Caco-2 (cell line): ENCODE data around the gene DIAPH3. TPM values are rescaled to one million over a fixed set of nuclear protein-coding genes. Genes with fewer than 3 reads are reported as not detected.

Experiments used
- BruUV-seq: library from RNA; stranded (reverse); fragments of 400-500 nt; replicated peaks from 2 replicates; lab custom pipeline; 2021; lab: Mats Ljungman, UMichigan
- CTCF ChIA-PET: fragments of 300-600 bp; sonication (Branson Sonifier 250); formaldehyde crosslinking; loops from one replicate; lab custom pipeline; 2022; ENCODE audit warnings: antibody characterized with exemption; lab: Charles Lee
- POLR2A ChIA-PET: fragments of 300-600 bp; sonication (Branson Sonifier 250); formaldehyde crosslinking; loops from one replicate; lab custom pipeline; 2022; ENCODE audit warnings: antibody characterized with exemption; lab: Charles Lee
- DNase-seq, 2 experiments: peaks; one replicate each; pipeline versions ENCODE4 v3.0.0 to v3.0.0-alpha.2; 2020 to 2022
- H3K27me3 ChIP-seq: replicated peaks from 2 replicates; pipeline ENCODE4 v1.6.0; 2011; ENCODE audit warnings: low read length; ENCODE audit not compliant: control insufficient read depth, insufficient read depth
- H3K36me3 ChIP-seq: 2 replicates; pipeline ENCODE4 v1.5.1; 2011; ENCODE audit warnings: low read length; ENCODE audit not compliant: control insufficient read depth, insufficient read depth
- H3K4me1 ChIP-seq: fragments of 250-450 bp; sonication (Bioruptor Pico); 2 replicates; pipeline ENCODE4 v1.5.1; 2020; ENCODE audit warnings: mild to moderate bottlenecking
- H3K4me3 ChIP-seq: 2 replicates; pipeline ENCODE4 v1.5.1; 2011; ENCODE audit warnings: low read depth, mild to moderate bottlenecking, control low read depth, low read length
- H3K9me3 ChIP-seq: fragments of 250-450 bp; sonication (Bioruptor Pico); 2 replicates; pipeline ENCODE4 v1.5.1; 2020; ENCODE audit warnings: mild to moderate bottlenecking, moderate library complexity
- H3K27ac Mint-ChIP-seq: one replicate; pipeline ENCODE4 v1.8.0; 2022; ENCODE audit warnings: mixed read lengths; ENCODE audit not compliant: unreplicated experiment
- H3K27me3 Mint-ChIP-seq: one replicate; pipeline ENCODE4 v1.8.0; 2022; ENCODE audit warnings: mixed read lengths; ENCODE audit not compliant: insufficient read depth, unreplicated experiment
- H3K36me3 Mint-ChIP-seq: one replicate; pipeline ENCODE4 v1.8.0; 2022; ENCODE audit warnings: mild to moderate bottlenecking, mixed read lengths; ENCODE audit not compliant: insufficient read depth, unreplicated experiment
- H3K4me1 Mint-ChIP-seq: one replicate; pipeline ENCODE4 v1.8.0; 2022; ENCODE audit warnings: low read depth, mixed read lengths; ENCODE audit not compliant: unreplicated experiment
- H3K4me3 Mint-ChIP-seq: one replicate; pipeline ENCODE4 v1.8.0; 2022; ENCODE audit warnings: mild to moderate bottlenecking, moderate library complexity, mixed read lengths; ENCODE audit not compliant: unreplicated experiment
- H3K9me3 Mint-ChIP-seq: one replicate; pipeline ENCODE4 v1.8.0; 2022; ENCODE audit warnings: mixed read lengths; ENCODE audit not compliant: unreplicated experiment
- intact Hi-C: fragments of 100-400 bp; cut with micrococcal nuclease; formaldehyde crosslinking; loops from one replicate; pipeline ENCODE4 v1.10.0; 2022; ENCODE audit not compliant: unreplicated experiment
- total RNA-seq: library from RNA; stranded (reverse); gene quantifications from 2 replicates; pipeline ENCODE4 v1.2.3, GENCODE V29; 2022
- TF ChIP-seq, protein P1 (sequence below), 2 experiments: fragments of 200-600 bp in 1 of 2; IDR thresholded peaks; 1 replicate in 1 of 2; 2 replicates in 1 of 2; pipeline versions ENCODE4 v1.5.1 to v1.8.0; 2011 to 2022; ENCODE audit warnings: antibody characterized with exemption in 1 of 2, control low read depth in 1 of 2, inconsistent platforms in 1 of 2, low read depth in 1 of 2, low read length in 1 of 2, mild to moderate bottlenecking in 1 of 2, moderate library complexity in 1 of 2; ENCODE audit not compliant: insufficient read depth in 1 of 2, severe bottlenecking in 1 of 2, unreplicated experiment in 1 of 2

The DIAPH3 gene
- total RNA-seq, 1 experiment from 2014 or later = 60.6 TPM

- DNase-seq = no peak
- Mint-ChIP-seq H3K4me3 (no peak overlapping the region), H3K36me3 (peaks cover 19% of the 10 kb centered on the region), H3K9me3 (no peaks in the 10 kb centered on the region), H3K27ac (peak overlapping the region; percentile 20), H3K4me1 (peaks cover 15% of the 10 kb centered on the region), H3K27me3 (no peaks in the 10 kb centered on the region)
- no TSS peak for BruUV-seq
- ChIA-PET CTCF (no interaction called here), POLR2A (no interaction called here)
- Histone ChIP-seq H3K9me3 (no peaks in the 10 kb centered on the region), H3K27me3 (no peaks in the 10 kb centered on the region), H3K4me1 (peaks cover 8% of the 10 kb centered on the region; the same call in 1 of the 2 replicates), H3K4me3 (no peak overlapping the region), H3K36me3 (no peaks in the 10 kb centered on the region)
- TF ChIP-seq, protein P1, sequence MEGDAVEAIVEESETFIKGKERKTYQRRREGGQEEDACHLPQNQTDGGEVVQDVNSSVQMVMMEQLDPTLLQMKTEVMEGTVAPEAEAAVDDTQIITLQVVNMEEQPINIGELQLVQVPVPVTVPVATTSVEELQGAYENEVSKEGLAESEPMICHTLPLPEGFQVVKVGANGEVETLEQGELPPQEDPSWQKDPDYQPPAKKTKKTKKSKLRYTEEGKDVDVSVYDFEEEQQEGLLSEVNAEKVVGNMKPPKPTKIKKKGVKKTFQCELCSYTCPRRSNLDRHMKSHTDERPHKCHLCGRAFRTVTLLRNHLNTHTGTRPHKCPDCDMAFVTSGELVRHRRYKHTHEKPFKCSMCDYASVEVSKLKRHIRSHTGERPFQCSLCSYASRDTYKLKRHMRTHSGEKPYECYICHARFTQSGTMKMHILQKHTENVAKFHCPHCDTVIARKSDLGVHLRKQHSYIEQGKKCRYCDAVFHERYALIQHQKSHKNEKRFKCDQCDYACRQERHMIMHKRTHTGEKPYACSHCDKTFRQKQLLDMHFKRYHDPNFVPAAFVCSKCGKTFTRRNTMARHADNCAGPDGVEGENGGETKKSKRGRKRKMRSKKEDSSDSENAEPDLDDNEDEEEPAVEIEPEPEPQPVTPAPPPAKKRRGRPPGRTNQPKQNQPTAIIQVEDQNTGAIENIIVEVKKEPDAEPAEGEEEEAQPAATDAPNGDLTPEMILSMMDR (IDR thresholded peaks at IDR 0.05; ENCODE audit: insufficient read depth in 1 of 2, low read depth in 1 of 2, low read length in 1 of 2, severe bottlenecking in 1 of 2, unreplicated experiment in 1 of 2) = no peak
- intact Hi-C loops = no loop called here
Measured at GRCh38 chr13:60012488-60012887, 151.2 kb downstream of the DIAPH3 start.

DNA sequence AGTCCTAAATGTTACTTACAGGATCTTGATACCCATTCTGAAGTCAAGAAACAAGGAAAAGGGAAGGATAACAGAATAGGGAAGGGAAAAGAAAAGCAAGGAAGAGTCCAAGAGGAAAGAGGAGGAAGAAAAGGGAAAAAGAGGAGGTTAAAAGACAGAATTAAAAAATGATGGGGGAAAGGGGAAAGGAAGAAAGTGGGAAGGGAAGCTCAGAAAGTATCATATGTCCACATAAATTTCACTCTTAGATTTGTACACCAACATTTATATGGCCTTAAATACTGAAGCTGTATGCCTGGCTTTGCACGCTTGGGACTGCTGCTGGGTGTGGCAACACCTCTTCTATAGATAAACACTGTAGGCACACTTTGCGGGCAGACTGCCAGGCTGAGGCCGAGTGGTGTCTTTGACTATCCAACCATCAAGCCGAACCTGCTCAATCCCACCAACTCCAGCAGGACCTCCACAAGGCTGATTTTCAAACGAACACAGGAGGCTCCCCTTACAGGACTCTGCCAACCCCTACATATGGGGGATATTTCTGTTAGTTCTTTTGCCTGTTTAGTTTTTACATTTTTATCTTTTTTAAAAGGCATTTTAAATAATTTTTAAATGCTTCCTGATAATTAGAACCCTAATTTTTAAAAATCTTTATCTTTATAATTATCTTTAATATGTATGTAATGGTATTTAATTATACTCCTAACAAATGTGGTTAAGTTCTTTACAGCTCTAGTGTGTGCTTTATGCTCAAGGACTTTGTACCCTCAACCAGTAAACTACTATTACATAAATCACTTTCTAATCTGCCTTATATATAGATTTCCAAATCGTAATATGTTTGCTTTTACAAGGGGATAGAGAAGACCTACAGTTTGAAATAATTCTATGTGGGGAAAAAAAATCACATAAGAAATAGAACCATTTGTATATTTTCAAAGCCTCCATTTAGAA is 154.2 kb downstream of the DIAPH3 start:
- no peak overlapping the region for H3K4me3 ChIP-seq
- no TSS peak for BruUV-seq
- H3K27me3 ChIP-seq = no peaks in the 10 kb centered on the region
- Mint-ChIP-seq H3K4me1 (peaks cover 15% of the 10 kb centered on the region), H3K27me3 (no peaks in the 10 kb centered on the region), H3K36me3 (peaks cover 13% of the 10 kb centered on the region), H3K4me3 (no peak overlapping the region), H3K27ac (no peak overlapping the region), H3K9me3 (no peaks in the 10 kb centered on the region)
- TF ChIP-seq, protein P1 (IDR thresholded peaks at IDR 0.05; ENCODE audit: insufficient read depth in 1 of 2, low read depth in 1 of 2, low read length in 1 of 2, severe bottlenecking in 1 of 2, unreplicated experiment in 1 of 2) = no peak
- no peaks in the 10 kb centered on the region for H3K9me3 ChIP-seq
- DNase-seq = no peak
- H3K36me3 ChIP-seq = no peaks in the 10 kb centered on the region
- POLR2A ChIA-PET = no interaction called here
- peaks cover 8% of the 10 kb centered on the region; the same call in 1 of the 2 replicates for H3K4me1 ChIP-seq
- intact Hi-C loops = no loop called here
- CTCF ChIA-PET = no interaction called here

GRCh38 chr13:60001889-60002288 is 161.8 kb downstream of the DIAPH3 start:
- ChIA-PET POLR2A (no interaction called here), CTCF (no interaction called here)
- Histone ChIP-seq H3K4me3 (no peak overlapping the region), H3K36me3 (no peaks in the 10 kb centered on the region), H3K9me3 (no peaks in the 10 kb centered on the region), H3K27me3 (no peaks in the 10 kb centered on the region), H3K4me1 (peaks cover 14% of the 10 kb centered on the region)
- Mint-ChIP-seq H3K4me1 (peaks cover 7% of the 10 kb centered on the region), H3K27me3 (no peaks in the 10 kb centered on the region), H3K27ac (no peak overlapping the region), H3K4me3 (no peak overlapping the region), H3K36me3 (peaks cover 12% of the 10 kb centered on the region), H3K9me3 (no peaks in the 10 kb centered on the region)
- no peak for DNase-seq
- BruUV-seq = no TSS peak
- intact Hi-C loops = no loop called here
- TF ChIP-seq, protein P1 (IDR thresholded peaks at IDR 0.05; ENCODE audit: insufficient read depth in 1 of 2, low read depth in 1 of 2, low read length in 1 of 2, severe bottlenecking in 1 of 2, unreplicated experiment in 1 of 2) = no peak
